GM12878 (cell line): Measurements from ENCODE around the gene DHX34. TPM values are rescaled to one million over a fixed set of nuclear protein-coding genes. Genes with fewer than 3 reads are reported as not detected.

Experiments used
- ATAC-seq: fragments of 200-7000 bp; cut with Tn5 transposase; 3 replicates; pipeline ENCODE4 v1.9.1; 2020; ENCODE audit warnings: mild to moderate bottlenecking, moderate library complexity
- BruUV-seq: library from RNA; stranded (reverse); fragments of 400-500 nt; replicated peaks from 2 replicates; lab custom pipeline; 2021; lab: Mats Ljungman, UMichigan
- CTCF ChIA-PET: fragments of 300-600 bp; sonication (Branson Sonifier 250); formaldehyde crosslinking; extraction: SDS; loops from one replicate; lab custom pipeline; 2021; ENCODE audit warnings: inconsistent platforms; lab: Yijun Ruan, JAX
- POLR2A ChIA-PET: fragments of 350-600 bp; formaldehyde crosslinking; extraction: SDS; loops from one replicate; lab custom pipeline; 2021; ENCODE audit warnings: inconsistent platforms; lab: Charles Lee
- RAD21 ChIA-PET: fragments of 300-600 bp; sonication (Branson Sonifier 250); formaldehyde crosslinking; loops from one replicate; lab custom pipeline; 2023; ENCODE audit warnings: antibody characterized with exemption; ENCODE audit not compliant: unreplicated experiment; lab: Charles Lee
- SMC1A ChIA-PET: fragments of 300-600 bp; sonication (Branson Sonifier 250); formaldehyde crosslinking; loops from one replicate; lab custom pipeline; 2023; ENCODE audit not compliant: unreplicated experiment, uncharacterized antibody; lab: Charles Lee
- DNase-seq: peaks from one replicate; pipeline ENCODE4 v3.0.0-alpha.2; 2011; ENCODE audit warnings: low read depth, low spot score
- FAIRE-seq: peaks from 3 replicates; lab custom pipeline; 2011; peaks lifted over from hg19 to GRCh38; lab: Jason Lieb, UNC
- H2AFZ ChIP-seq: 2 replicates; pipeline ENCODE4 v1.6.0; 2011; ENCODE audit warnings: low read depth, low read length, control low read depth; ENCODE audit not compliant: control insufficient read depth
- H3K27ac ChIP-seq: 2 replicates; pipeline ENCODE4 v1.5.1; 2011; ENCODE audit warnings: control low read depth; ENCODE audit not compliant: control insufficient read depth, insufficient read depth
- H3K27me3 ChIP-seq, 2 experiments: replicated peaks in 1 of 2; 2 replicates each; pipeline versions ENCODE4 v1.6.0 to v1.6.1; 2011; ENCODE audit warnings: low read length in 1 of 2; ENCODE audit not compliant: control insufficient read depth in 2 of 2, insufficient read depth in 2 of 2
- H3K36me3 ChIP-seq, 2 experiments: 2 replicates each; pipeline ENCODE4 v1.5.1; 2011; ENCODE audit warnings: low read length in 1 of 2; ENCODE audit not compliant: control insufficient read depth in 2 of 2, insufficient read depth in 2 of 2
- H3K4me1 ChIP-seq: 2 replicates; pipeline ENCODE4 v1.6.1; 2011; ENCODE audit warnings: mild to moderate bottlenecking, low read length, moderate library complexity, mixed read lengths; ENCODE audit not compliant: control insufficient read depth, insufficient read depth
- H3K4me2 ChIP-seq: 2 replicates; pipeline ENCODE4 v1.6.0; 2011; ENCODE audit warnings: control low read depth; ENCODE audit not compliant: control insufficient read depth, insufficient read depth
- H3K4me3 ChIP-seq: fragments of 200-600 bp; sonication (generic); 2 replicates; pipeline ENCODE4 v1.5.1; 2016
- H3K79me2 ChIP-seq: 2 replicates; pipeline ENCODE4 v1.6.0; 2011; ENCODE audit warnings: low read length; ENCODE audit not compliant: control insufficient read depth, insufficient read depth
- H3K9ac ChIP-seq: 2 replicates; pipeline ENCODE4 v1.8.0; 2011; ENCODE audit warnings: low read length, control low read depth, mixed read lengths; ENCODE audit not compliant: control insufficient read depth, insufficient read depth
- H3K9me3 ChIP-seq: replicated peaks from 3 replicates; pipeline ENCODE4 v1.5.1; 2011; ENCODE audit warnings: mild to moderate bottlenecking, low read length; ENCODE audit not compliant: control insufficient read depth, insufficient read depth
- H4K20me1 ChIP-seq: 2 replicates; pipeline ENCODE4 v1.6.0; 2011; ENCODE audit not compliant: control insufficient read depth, insufficient read depth
- CHD2 ChIP-seq: IDR thresholded peaks from 2 replicates; pipeline ENCODE4 v1.6.1; 2011; ENCODE audit warnings: low read depth, low read length, improper control_type of control experiment, borderline replicate concordance
- EED ChIP-seq: sonication (generic); IDR thresholded peaks from 2 replicates; pipeline ENCODE4 v1.6.1; 2016; ENCODE audit warnings: antibody characterized with exemption, low read depth
- MYC ChIP-seq: IDR thresholded peaks from 2 replicates; pipeline ENCODE4 v1.6.1; 2011; ENCODE audit warnings: mild to moderate bottlenecking, low read length, moderate library complexity, inconsistent platforms; ENCODE audit not compliant: insufficient read depth, insufficient replicate concordance, insufficient read length, severe bottlenecking
- NKRF ChIP-seq: fragments of 450-650 bp; conservative IDR thresholded peaks from 2 replicates; pipeline ENCODE4 v1.6.1; 2017; ENCODE audit warnings: mild to moderate bottlenecking, moderate library complexity
- NR2F1 ChIP-seq: fragments of 450-650 bp; conservative IDR thresholded peaks from 2 replicates; pipeline ENCODE4 v1.6.1; 2017; ENCODE audit warnings: mild to moderate bottlenecking
- PKNOX1 ChIP-seq: fragments of 450-650 bp; IDR thresholded peaks from 2 replicates; pipeline ENCODE4 v1.6.1; 2016; ENCODE audit warnings: mild to moderate bottlenecking
- POLR2AphosphoS5 ChIP-seq: IDR thresholded peaks from 2 replicates; pipeline ENCODE4 v1.6.1; 2011; ENCODE audit warnings: mild to moderate bottlenecking, low read length, inconsistent platforms
- RUNX3 ChIP-seq: IDR thresholded peaks from 2 replicates; pipeline ENCODE4 v1.6.1; 2012; ENCODE audit warnings: low read length, inconsistent platforms
- USF1 ChIP-seq: IDR thresholded peaks from 2 replicates; pipeline ENCODE4 v1.6.1; 2011; ENCODE audit warnings: borderline replicate concordance, low read depth, mild to moderate bottlenecking, moderate library complexity, mixed read lengths, low read length; ENCODE audit not compliant: insufficient read depth; ENCODE audit errors: extremely low read length
- WGBS: methylation state at CpG from one replicate; pipeline ENCODE4 v1.1.6; 2016; ENCODE audit warnings: low lambda C conversion rate; ENCODE audit not compliant: insufficient replicate concordance, insufficient coverage; ENCODE audit errors: missing lambda C conversion rate; 5-methylcytosine and 5-hydroxymethylcytosine counted together
- in situ Hi-C: fragments of 300-500 bp; cut with MboI; formaldehyde crosslinking; loops from 9 replicates; pipeline ENCODE4 v1.14.3; 2018; ENCODE audit warnings: mixed read lengths
- intact Hi-C: fragments of 100-400 bp; cut with micrococcal nuclease; formaldehyde crosslinking; loops from one replicate; pipeline ENCODE4 v1.14.2; 2022; ENCODE audit not compliant: unreplicated experiment
- polyA plus RNA-seq, 11 experiments: library from polyadenylated mRNA; depleted of rRNA in 4 of 11; unstranded in 6 of 11; stranded (reverse) in 5 of 11; fragments of >200 nt; fragmentation: Nextera tagmentation in 4 of 11; fragmentation: Illumina TruSeq in 1 of 11; extraction: Ambion mirVana in 4 of 11; extraction: Trizol in 1 of 11; gene quantifications; 1 replicate in 1 of 11; 2 replicates in 10 of 11; pipeline versions ENCODE4 v1.2.1 to v1.2.3, GENCODE V29; 2011 to 2016; ENCODE audit warnings: inconsistent platforms in 2 of 11, missing spikeins in 2 of 11, low read depth in 1 of 11
- total RNA-seq, 4 experiments: library from RNA; depleted of rRNA in 3 of 4; stranded (reverse); fragments of >200 nt in 3 of 4; fragmentation: Illumina TruSeq in 1 of 4; extraction: Trizol in 1 of 4; gene quantifications; 2 replicates each; pipeline versions ENCODE4 v1.2.1 to v1.2.3, GENCODE V29; 2013 to 2021

The DHX34 gene
- total and polyA plus RNA-seq, 10 of the 15 experiments (the other 5 are each of a cell fraction or from before 2014, with no cell fraction given), result 0.19 to 16.9 (median 10.5) TPM

GRCh38 chr19:47408156-47408938 is 59.2 kb downstream of the DHX34 start:
- H3K36me3 ChIP-seq, result no peaks in the 10 kb centered on the region
- ChIA-PET RAD21 (no interaction called here), CTCF (no interaction called here), SMC1A (no interaction called here), POLR2A (no interaction called here)
- no peak overlapping the region for H3K9ac ChIP-seq
- H3K4me2 ChIP-seq, result no peak overlapping the region
- no peaks in the 10 kb centered on the region for H3K9me3 ChIP-seq
- H3K4me3 ChIP-seq, result no peak overlapping the region
- FAIRE-seq, result no peak
- H3K79me2 ChIP-seq, result no peaks in the 10 kb centered on the region
- no peak overlapping the region for H2AFZ ChIP-seq
- intact Hi-C loops, result no loop called here
- H3K27me3 ChIP-seq, result no peaks in the 10 kb centered on the region; a peak in 1 of 4 replicates
- WGBS, result 37% methylated on average over 14 of the region's 14 CpGs
- in situ Hi-C loops, result no loop called here
- DNase-seq, result no peak
- no peak for ATAC-seq
- H3K27ac ChIP-seq, result no peak overlapping the region
- TF ChIP-seq NKRF (no peak), USF1 (no peak), RUNX3 (no peak), NR2F1 (no peak), POLR2AphosphoS5 (no peak), CHD2 (no peak), MYC (no peak), EED (no peak), PKNOX1 (no peak)
- no peaks in the 10 kb centered on the region for H3K4me1 ChIP-seq
- no peaks in the 10 kb centered on the region for H4K20me1 ChIP-seq
- BruUV-seq, result no TSS peak
